AG04450 (cell line): ENCODE measurements around the gene RCC1. TPM values are rescaled to one million over a fixed set of nuclear protein-coding genes. Genes with fewer than 3 reads are reported as not detected.
A peak's percentile ranks its signal among the peaks of the same experiment; 100 is the strongest.

Experiments used
- CTCF ChIA-PET: fragments of 300-600, 350-600 bp; formaldehyde crosslinking; extraction: SDS; loops from one replicate; lab custom pipeline; 2022; ENCODE audit warnings: antibody characterized with exemption, inconsistent platforms; lab: Charles Lee
- POLR2A ChIA-PET: fragments of 350-600 bp; formaldehyde crosslinking; extraction: SDS; loops from one replicate; lab custom pipeline; 2021; ENCODE audit warnings: antibody characterized with exemption, inconsistent platforms; lab: Yijun Ruan, JAX
- DNase-seq: peaks from one replicate; pipeline ENCODE4 v3.0.0-alpha.2; 2011; ENCODE audit warnings: low read depth, low spot score
- H3K27ac ChIP-seq: one replicate; pipeline ENCODE4 v1.5.1; 2012; ENCODE audit warnings: low read depth, low read length, control low read depth
- H3K27me3 ChIP-seq: one replicate; pipeline ENCODE4 v1.6.0; 2012; ENCODE audit warnings: low read length; ENCODE audit not compliant: control insufficient read depth, insufficient read depth
- H3K4me3 ChIP-seq: 2 replicates; pipeline ENCODE4 v1.5.1; 2011; ENCODE audit warnings: mild to moderate bottlenecking, low read depth, low read length, control low read depth
- H3K9me3 ChIP-seq: 2 replicates; pipeline ENCODE4 v1.5.1; 2012; ENCODE audit warnings: low read length; ENCODE audit not compliant: control insufficient read depth, insufficient read depth
- polyA plus RNA-seq: library from polyadenylated mRNA; depleted of rRNA; stranded (reverse); fragments of >200 nt; gene quantifications from 2 replicates; pipeline ENCODE4 v1.2.3, GENCODE V29; 2011
- TF ChIP-seq, protein P1 (sequence below): IDR thresholded peaks from 2 replicates; pipeline ENCODE4 v1.5.1; 2011; ENCODE audit warnings: low read depth, low read length, control low read depth, inconsistent platforms

RCC1 gene
- polyA plus RNA-seq, 1 experiment, result 22.4 TPM

DNA sequence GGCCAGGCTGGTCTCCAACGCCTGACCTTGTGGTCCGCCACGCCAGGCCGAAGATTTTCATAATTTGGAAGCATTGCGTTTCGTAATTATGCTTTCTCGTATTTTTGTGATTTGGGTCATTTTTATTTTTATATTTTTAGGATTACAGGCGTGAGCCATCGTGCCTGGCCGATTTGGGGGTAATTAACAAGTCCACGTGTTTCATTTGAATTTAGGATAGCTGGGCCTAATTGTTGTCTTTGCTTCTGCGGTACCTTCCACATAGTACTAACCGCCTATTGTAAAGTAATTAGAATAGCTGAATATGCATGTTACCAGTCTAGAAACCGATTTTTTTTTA is 1.0 kb downstream of the RCC1 start:
- H3K27ac ChIP-seq, result peak overlapping the region; percentile 89
- CTCF ChIA-PET, result interaction anchor here (2.0 to 2.7 kb wide), 2 partner anchors 10 to 147 kb away, joined by 7 to 8 read pairs; no protein-coding TSS in a partner anchor
- H3K4me3 ChIP-seq, result peak overlapping the region; percentile 95
- no peaks in the 10 kb centered on the region for H3K27me3 ChIP-seq
- no peak for DNase-seq
- H3K9me3 ChIP-seq, result no peaks in the 10 kb centered on the region
- POLR2A ChIA-PET, result interaction anchor here (0.6 to 2.8 kb wide), 6 partner anchors 69 to 633 kb away, joined by 3 to 15 read pairs (median 4); no protein-coding TSS in a partner anchor
- TF ChIP-seq, protein P1, sequence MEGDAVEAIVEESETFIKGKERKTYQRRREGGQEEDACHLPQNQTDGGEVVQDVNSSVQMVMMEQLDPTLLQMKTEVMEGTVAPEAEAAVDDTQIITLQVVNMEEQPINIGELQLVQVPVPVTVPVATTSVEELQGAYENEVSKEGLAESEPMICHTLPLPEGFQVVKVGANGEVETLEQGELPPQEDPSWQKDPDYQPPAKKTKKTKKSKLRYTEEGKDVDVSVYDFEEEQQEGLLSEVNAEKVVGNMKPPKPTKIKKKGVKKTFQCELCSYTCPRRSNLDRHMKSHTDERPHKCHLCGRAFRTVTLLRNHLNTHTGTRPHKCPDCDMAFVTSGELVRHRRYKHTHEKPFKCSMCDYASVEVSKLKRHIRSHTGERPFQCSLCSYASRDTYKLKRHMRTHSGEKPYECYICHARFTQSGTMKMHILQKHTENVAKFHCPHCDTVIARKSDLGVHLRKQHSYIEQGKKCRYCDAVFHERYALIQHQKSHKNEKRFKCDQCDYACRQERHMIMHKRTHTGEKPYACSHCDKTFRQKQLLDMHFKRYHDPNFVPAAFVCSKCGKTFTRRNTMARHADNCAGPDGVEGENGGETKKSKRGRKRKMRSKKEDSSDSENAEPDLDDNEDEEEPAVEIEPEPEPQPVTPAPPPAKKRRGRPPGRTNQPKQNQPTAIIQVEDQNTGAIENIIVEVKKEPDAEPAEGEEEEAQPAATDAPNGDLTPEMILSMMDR, result no peak

DNA sequence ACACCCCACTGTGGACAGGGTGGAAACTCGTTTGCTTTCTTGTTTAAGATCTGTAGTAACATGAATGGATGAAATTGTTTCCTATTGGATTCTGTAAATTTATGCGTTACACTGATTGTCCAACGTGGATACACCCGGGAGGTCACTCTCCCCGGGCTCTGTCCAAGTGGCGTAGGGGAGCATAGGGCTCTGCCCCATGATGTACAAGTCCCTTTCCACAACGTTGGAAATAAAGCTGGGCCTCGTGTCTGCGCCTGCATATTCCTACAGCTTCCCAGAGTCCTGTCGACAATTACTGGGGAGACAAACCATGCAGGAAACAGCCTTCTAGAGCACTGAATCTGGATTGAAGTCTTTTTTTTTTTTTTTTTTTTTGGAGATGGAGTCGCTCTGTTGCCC is 1.4 kb downstream of the RCC1 start:
- TF ChIP-seq, protein P1, result no peak
- ChIA-PET POLR2A (interaction anchor here (0.6 to 2.8 kb wide), 6 partner anchors 69 to 633 kb away, joined by 3 to 15 read pairs (median 4); no protein-coding TSS in a partner anchor), CTCF (interaction anchor here (2.0 to 2.7 kb wide), 2 partner anchors 10 to 148 kb away, joined by 7 to 8 read pairs; no protein-coding TSS in a partner anchor)
- Histone ChIP-seq H3K9me3 (no peaks in the 10 kb centered on the region), H3K27me3 (no peaks in the 10 kb centered on the region), H3K4me3 (peak overlapping the region; percentile 95), H3K27ac (peak overlapping the region; percentile 89)
- no peak for DNase-seq

DNA sequence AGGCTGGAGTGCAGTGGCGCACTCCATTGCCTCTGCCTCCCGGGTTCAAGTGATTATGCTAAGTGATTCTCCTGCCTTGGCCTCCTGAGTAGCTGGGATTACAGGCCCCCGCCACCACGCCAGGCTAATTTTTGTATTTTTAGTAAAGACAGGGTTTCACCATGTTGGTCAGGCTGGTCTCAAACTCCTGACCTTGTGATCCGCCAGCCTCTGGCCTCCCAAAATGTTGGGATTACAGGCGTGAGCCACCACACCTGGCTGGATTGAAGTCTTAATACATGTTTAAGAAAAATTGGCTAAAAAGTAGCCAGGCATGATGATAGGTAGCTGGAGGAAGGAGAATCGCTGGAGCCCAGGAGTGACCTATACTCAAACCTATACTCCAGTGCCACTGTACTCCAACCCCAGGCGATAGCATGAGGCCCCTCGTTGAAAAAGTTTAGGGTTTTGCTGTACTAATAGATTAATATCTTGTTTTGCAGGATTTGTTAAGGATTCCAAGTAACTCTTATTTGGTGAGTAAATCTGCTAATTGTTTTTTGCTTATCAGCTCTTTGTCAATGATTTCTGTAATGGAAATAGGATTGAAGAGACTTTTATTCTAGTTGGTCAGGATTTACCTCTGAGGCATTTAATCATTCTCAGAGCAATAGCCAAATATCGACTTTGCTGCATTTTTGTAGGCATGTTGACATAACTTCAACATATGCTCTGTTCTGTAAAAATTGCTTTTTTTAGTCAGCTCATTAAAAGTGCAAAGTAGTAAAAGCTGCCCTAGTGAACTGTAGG is 2.0 kb downstream of the RCC1 start:
- no peaks in the 10 kb centered on the region for H3K27me3 ChIP-seq
- ChIA-PET POLR2A (interaction anchor here (0.7 to 2.8 kb wide), 7 partner anchors 70 to 248 kb away, joined by 3 to 15 read pairs (median 5); partner anchors contain the start of gene RNU11), CTCF (interaction anchor here (2.0 to 2.9 kb wide), 3 partner anchors 9 to 148 kb away, joined by 7 to 8 read pairs (median 8); no protein-coding TSS in a partner anchor)
- no peak for DNase-seq
- peak overlapping the region; percentile 95 for H3K4me3 ChIP-seq
- peak overlapping the region; percentile 89 for H3K27ac ChIP-seq
- no peaks in the 10 kb centered on the region for H3K9me3 ChIP-seq
- TF ChIP-seq, protein P1, result no peak

DNA sequence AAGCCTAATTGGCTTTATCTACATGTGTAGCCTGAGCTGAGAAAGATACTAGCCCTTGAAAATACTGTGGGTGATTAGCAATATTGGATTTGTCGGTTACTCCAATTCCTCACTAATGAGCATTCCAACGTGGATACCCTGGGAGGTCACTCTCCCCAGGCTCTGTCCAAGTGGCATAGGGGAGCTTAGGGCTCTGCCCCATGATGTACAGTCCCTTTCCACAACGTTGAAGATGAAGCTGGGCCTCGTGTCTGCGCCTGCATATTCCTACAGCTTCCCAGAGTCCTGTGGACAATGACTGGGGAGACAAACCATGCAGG is 2.6 kb downstream of the RCC1 start:
- Histone ChIP-seq H3K4me3 (peak overlapping the region; percentile 95), H3K27ac (peak overlapping the region; percentile 85), H3K9me3 (no peaks in the 10 kb centered on the region), H3K27me3 (no peaks in the 10 kb centered on the region)
- TF ChIP-seq, protein P1, result no peak
- CTCF ChIA-PET, result interaction anchor here (2.0 to 2.9 kb wide), 3 partner anchors 9 to 149 kb away, joined by 7 to 8 read pairs (median 8); no protein-coding TSS in a partner anchor
- DNase-seq, result no peak
- POLR2A ChIA-PET, result interaction anchor here (1.1 to 2.3 kb wide), 5 partner anchors 70 to 273 kb away, joined by 3 to 13 read pairs (median 7); partner anchors contain the start of genes ATP5IF1 and RNU11
